ENCODE measurements around the gene ZIC2. TPM values are rescaled to one million over a fixed set of nuclear protein-coding genes. Genes with fewer than 3 reads are reported as not detected.

The ZIC2 gene
- total RNA-seq, 1 donor from 2014 or later, result 1.8 TPM

DNA sequence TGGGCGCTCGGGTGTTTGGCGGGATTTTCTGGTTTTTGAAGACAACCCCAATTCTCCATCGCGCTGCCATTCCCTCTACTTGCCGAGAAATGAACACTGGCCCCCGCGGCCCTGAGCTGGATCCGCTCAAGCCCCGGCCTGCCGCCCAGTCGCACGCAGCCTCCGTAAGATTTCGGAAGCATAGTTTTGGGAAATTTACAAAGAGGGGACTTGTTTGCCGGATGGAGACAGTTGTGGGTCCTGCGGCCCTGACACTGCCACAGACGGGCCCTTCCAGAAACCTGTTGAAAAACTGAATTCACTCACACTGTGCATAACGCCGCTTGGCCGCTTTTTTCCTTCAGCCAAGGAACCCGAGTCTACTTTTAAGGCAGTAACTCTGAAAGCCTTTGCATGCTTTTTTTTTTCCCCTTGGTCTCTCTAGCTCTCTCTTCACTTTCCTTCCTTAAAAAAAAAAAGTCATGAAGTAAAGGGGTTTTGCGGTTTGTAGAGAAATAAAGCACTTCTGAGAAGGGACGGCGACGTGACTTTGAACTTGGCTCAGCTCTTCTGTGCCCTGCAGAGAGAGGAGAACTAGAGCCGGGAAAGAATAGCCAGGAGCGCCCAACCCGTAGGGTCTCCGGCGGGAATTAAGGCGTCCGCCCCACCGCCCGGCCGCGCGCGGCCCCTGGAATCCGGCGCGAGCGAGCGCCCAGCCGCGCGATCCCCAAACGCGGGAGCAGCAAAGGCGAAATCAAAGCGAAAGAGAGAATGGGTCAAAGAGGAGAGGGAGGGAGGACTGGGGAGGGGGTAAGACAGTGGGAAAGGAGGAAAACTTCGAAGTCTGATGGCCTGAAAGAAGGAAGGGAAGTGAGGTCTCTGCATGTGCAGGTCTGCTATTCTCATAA lies 3.4 kb upstream of the ZIC2 start:
- no peaks in the 10 kb centered on the region for H3K9me3 ChIP-seq (ENCODE audit: insufficient read depth, low read depth, low read length)
- peak overlapping the region; percentile 72 for H3K4me2 ChIP-seq (ENCODE audit: low read length)
- H3K36me3 ChIP-seq (ENCODE audit: insufficient read depth, low read length), result no peaks in the 10 kb centered on the region
- DNase-seq (ENCODE audit: low read depth) (no peak), FAIRE-seq (no peak)
- peaks cover 66% of the 10 kb centered on the region for H3K27me3 ChIP-seq (ENCODE audit: insufficient read depth, low read length)
- Mint-ChIP-seq H3K27ac (ENCODE audit: unreplicated experiment) (no peak overlapping the region), H3K27me3 (ENCODE audit: low read depth, unreplicated experiment) (peaks cover 64% of the 10 kb centered on the region), H3K4me1 (ENCODE audit: low read depth, unreplicated experiment) (no peaks in the 10 kb centered on the region), H3K9me3 (ENCODE audit: unreplicated experiment) (peaks cover 21% of the 10 kb centered on the region), H3K36me3 (ENCODE audit: low read depth, unreplicated experiment) (no peaks in the 10 kb centered on the region), H3K4me3 (ENCODE audit: unreplicated experiment) (no peak overlapping the region)
- H3K79me2 ChIP-seq (ENCODE audit: insufficient read depth, low read length), result peaks cover 13% of the 10 kb centered on the region
- H2AFZ ChIP-seq (ENCODE audit: low read depth, low read length), result peak overlapping the region; percentile 32
- peak overlapping the region; percentile 5 for H3K9ac ChIP-seq (ENCODE audit: low read length)
- peaks cover 3% of the 10 kb centered on the region for H3K4me1 ChIP-seq (ENCODE audit: insufficient read depth, low read length)
- peak overlapping the region; percentile 1 for H3K4me3 ChIP-seq (ENCODE audit: insufficient read depth, low read depth, low read length)
- H3K27ac ChIP-seq (ENCODE audit: low read depth, low read length), result no peak overlapping the region
- H4K20me1 ChIP-seq (ENCODE audit: insufficient read depth, low read length), result peaks cover 6% of the 10 kb centered on the region
- TF ChIP-seq, protein P1, sequence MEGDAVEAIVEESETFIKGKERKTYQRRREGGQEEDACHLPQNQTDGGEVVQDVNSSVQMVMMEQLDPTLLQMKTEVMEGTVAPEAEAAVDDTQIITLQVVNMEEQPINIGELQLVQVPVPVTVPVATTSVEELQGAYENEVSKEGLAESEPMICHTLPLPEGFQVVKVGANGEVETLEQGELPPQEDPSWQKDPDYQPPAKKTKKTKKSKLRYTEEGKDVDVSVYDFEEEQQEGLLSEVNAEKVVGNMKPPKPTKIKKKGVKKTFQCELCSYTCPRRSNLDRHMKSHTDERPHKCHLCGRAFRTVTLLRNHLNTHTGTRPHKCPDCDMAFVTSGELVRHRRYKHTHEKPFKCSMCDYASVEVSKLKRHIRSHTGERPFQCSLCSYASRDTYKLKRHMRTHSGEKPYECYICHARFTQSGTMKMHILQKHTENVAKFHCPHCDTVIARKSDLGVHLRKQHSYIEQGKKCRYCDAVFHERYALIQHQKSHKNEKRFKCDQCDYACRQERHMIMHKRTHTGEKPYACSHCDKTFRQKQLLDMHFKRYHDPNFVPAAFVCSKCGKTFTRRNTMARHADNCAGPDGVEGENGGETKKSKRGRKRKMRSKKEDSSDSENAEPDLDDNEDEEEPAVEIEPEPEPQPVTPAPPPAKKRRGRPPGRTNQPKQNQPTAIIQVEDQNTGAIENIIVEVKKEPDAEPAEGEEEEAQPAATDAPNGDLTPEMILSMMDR (IDR thresholded peaks at IDR 0.05; ENCODE audit: insufficient read depth, low read depth, low read length), result no peak
- no peak for TF ChIP-seq EZH2 (IDR thresholded peaks at IDR 0.05; ENCODE audit: insufficient read depth, low read length)

DNA sequence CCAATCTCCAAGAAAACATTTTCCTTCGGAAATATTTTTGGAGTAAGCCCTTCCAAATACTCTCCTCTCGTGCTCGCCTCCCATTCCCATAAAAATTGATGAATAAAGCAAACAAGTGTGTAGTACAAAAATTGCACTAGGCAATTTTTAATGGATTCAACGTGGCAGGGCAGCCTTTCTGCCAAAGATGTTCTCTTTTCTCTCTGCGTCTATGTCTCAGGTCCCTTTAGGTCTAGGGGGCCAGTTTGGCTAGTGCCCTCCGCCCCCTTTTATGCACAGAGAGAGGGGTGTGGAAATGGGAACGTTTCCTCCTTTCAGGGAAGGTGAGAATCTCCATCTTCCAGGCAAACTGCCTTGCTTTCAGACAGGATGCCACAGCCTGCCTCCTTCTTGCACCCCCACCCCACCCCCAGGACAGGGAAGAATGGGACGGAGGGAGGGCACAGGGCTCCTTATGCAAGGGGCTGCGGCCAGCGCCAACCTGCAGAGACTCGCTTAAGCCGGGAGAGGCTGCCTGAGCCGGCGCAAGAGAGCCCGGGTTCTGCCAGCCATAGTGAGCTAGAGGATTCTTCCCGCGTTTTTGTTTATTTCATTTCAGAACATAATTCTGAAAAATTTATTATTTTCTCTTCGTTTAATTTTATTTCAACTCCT lies 2.7 kb upstream of the ZIC2 start:
- TF ChIP-seq EZH2 (IDR thresholded peaks at IDR 0.05; ENCODE audit: insufficient read depth, low read length), result peak; percentile 7
- TF ChIP-seq, protein P1 (IDR thresholded peaks at IDR 0.05; ENCODE audit: insufficient read depth, low read depth, low read length), result no peak
- H3K4me2 ChIP-seq (ENCODE audit: low read length), result peak overlapping the region; percentile 85
- H3K9ac ChIP-seq (ENCODE audit: low read length), result peak overlapping the region; percentile 5
- H3K27me3 ChIP-seq (ENCODE audit: insufficient read depth, low read length), result peaks cover 66% of the 10 kb centered on the region
- H3K27me3 Mint-ChIP-seq (ENCODE audit: low read depth, unreplicated experiment), result peaks cover 64% of the 10 kb centered on the region
- H3K79me2 ChIP-seq (ENCODE audit: insufficient read depth, low read length), result peaks cover 21% of the 10 kb centered on the region
- FAIRE-seq (no peak), DNase-seq (ENCODE audit: low read depth) (no peak)
- H3K36me3 Mint-ChIP-seq (ENCODE audit: low read depth, unreplicated experiment), result no peaks in the 10 kb centered on the region
- no peaks in the 10 kb centered on the region for H3K9me3 ChIP-seq (ENCODE audit: insufficient read depth, low read depth, low read length)
- H3K4me3 ChIP-seq (ENCODE audit: insufficient read depth, low read depth, low read length), result peak overlapping the region; percentile 51
- peak overlapping the region; percentile 32 for H2AFZ ChIP-seq (ENCODE audit: low read depth, low read length)
- no peaks in the 10 kb centered on the region for H3K36me3 ChIP-seq (ENCODE audit: insufficient read depth, low read length)
- H3K4me1 Mint-ChIP-seq (ENCODE audit: low read depth, unreplicated experiment), result no peaks in the 10 kb centered on the region
- H3K9me3 Mint-ChIP-seq (ENCODE audit: unreplicated experiment), result peaks cover 22% of the 10 kb centered on the region
- no peak overlapping the region for H3K27ac ChIP-seq (ENCODE audit: low read depth, low read length)
- H3K27ac Mint-ChIP-seq (ENCODE audit: unreplicated experiment), result no peak overlapping the region
- peaks cover 3% of the 10 kb centered on the region for H3K4me1 ChIP-seq (ENCODE audit: insufficient read depth, low read length)
- H4K20me1 ChIP-seq (ENCODE audit: insufficient read depth, low read length), result peaks cover 13% of the 10 kb centered on the region
- no peak overlapping the region for H3K4me3 Mint-ChIP-seq (ENCODE audit: unreplicated experiment)

All from astrocyte (in vitro differentiated cells and primary cell).